C4-2B (cell line): Measurements from ENCODE around the gene WBP11.

Source experiments
- CTCF ChIP-seq: fragments of 450-650 bp; conservative IDR thresholded peaks from 2 replicates; pipeline ENCODE4 v1.5.1; 2017; ENCODE audit warnings: mild to moderate bottlenecking
- ZFX ChIP-seq: fragments of 450-650 bp; IDR thresholded peaks from 2 replicates; pipeline ENCODE4 v1.6.1; 2017

DNA sequence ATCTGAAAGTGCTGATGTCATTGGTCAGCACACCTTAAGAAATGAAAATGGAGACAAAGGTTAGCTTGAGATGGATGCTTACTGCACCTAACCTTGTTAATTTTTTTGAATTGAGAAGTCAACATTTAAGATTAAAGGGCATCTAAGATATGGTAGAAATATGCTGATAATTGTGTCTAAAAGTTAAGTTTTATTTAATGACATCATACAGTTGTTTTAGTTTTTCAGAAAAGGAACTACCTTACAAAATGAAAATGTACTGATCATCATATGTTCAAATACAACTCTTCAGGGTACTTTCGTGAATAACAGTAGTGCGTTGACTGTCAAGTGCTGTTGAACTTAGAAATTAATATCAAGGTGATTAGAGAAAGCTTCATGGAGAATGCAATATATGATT lies 8.2 kb upstream of the WBP11 start:
- TF ChIP-seq CTCF (peak; percentile 41), ZFX (no peak)
